Measurements from ENCODE around the gene KCNJ18. TPM values are rescaled to one million over a fixed set of nuclear protein-coding genes. Genes with fewer than 3 reads are reported as not detected.
"Not testable (repeated sequence)": the region's sequence is repeated elsewhere in the genome, so short reads cannot be mapped to it uniquely, and the experiment has no call there.

The KCNJ18 gene
- total RNA-seq, 1 donor from 2014 or later, result not detected

DNA sequence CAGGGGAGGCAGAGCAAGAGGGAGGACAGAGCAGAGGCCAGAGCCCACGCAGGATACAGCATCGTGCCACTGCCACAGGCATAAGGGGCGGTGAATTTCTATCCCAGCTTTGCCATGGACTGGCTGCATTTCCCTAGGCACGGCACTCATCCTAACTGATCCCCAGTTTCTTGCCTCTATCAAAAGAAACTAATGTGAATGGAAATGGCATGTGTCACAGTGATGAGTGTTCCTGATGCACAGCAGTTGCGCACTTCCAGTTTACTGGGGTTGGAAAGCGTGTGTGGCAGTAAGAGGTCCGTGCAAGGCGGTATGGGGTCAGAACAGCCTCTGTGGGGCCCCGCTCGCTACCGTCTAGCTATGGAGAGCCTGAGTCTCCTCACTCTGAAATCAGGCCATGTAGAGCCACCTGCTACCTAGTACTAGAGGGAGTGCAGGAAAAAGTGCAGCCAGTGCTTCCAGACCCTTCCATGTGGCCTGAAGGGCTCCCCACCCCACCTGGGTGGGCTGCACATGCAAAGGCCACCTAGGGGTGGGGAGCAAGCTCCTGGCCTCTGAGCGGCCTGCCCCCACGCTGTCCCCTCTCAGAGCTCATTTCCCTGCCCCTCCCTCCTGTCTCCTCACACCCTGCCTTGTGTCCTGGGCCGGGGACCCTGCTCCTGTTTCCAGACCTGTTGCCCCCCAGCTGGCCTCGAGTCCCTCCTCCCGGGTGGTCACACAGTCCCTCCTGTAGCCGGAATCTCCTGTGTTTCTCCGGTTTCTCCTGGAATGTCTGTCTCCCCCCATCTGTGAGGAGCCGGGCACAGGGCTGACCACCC, 5.0 kb upstream of the KCNJ18 start:
- no peaks in the 10 kb centered on the region for H3K36me3 ChIP-seq
- intact Hi-C loops (cut with DNase I), result loop anchor here (2.0 kb wide), 1 partner anchor 287 kb away; no protein-coding TSS in a partner anchor
- peak; percentile 23 for ATAC-seq

DNA sequence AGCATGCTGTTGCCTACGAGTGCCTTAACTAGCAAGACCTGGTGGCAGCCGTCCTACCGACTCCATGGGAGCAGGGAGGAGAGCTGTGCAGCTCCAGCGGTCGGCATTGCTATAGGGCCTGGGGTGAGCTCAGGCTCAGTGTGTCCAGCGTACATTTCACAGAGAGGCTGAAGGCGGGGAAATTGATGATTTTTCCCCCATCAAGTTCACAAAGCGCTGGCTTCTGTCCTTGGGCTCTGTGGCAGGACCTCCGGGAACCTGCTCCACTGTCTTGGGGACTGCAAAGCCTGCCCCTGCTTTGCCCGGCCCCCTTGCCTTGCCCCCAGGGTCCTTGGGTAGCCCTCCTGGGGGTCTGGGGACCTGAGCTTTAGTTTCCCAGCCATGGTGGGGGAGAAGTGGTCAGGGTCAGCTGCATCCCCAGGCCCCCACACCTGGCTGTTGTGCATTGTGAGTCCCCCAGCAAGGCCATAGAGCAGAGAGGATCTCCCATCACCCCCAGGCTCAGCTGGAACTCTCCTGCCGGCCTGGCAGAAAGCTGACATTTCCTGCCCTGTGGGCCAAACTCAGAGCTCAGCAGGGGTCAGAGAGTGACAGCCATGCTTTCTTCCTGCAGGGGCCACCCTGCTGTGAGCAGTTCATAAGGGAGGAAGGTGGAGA, 3.9 kb upstream of the KCNJ18 start:
- TF ChIP-seq, protein P1, sequence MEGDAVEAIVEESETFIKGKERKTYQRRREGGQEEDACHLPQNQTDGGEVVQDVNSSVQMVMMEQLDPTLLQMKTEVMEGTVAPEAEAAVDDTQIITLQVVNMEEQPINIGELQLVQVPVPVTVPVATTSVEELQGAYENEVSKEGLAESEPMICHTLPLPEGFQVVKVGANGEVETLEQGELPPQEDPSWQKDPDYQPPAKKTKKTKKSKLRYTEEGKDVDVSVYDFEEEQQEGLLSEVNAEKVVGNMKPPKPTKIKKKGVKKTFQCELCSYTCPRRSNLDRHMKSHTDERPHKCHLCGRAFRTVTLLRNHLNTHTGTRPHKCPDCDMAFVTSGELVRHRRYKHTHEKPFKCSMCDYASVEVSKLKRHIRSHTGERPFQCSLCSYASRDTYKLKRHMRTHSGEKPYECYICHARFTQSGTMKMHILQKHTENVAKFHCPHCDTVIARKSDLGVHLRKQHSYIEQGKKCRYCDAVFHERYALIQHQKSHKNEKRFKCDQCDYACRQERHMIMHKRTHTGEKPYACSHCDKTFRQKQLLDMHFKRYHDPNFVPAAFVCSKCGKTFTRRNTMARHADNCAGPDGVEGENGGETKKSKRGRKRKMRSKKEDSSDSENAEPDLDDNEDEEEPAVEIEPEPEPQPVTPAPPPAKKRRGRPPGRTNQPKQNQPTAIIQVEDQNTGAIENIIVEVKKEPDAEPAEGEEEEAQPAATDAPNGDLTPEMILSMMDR (IDR thresholded peaks at IDR 0.05), result no peak
- H3K4me3 ChIP-seq, result no peak overlapping the region
- intact Hi-C loops (cut with DNase I), result no loop called here
- H3K27ac ChIP-seq, result no peak overlapping the region
- DNase-seq, result no peak
- no peaks in the 10 kb centered on the region for H3K36me3 ChIP-seq
- no peaks in the 10 kb centered on the region for H3K4me1 ChIP-seq
- no peak for ATAC-seq
- no peaks in the 10 kb centered on the region for H3K27me3 ChIP-seq
- H3K9me3 ChIP-seq, result no peaks in the 10 kb centered on the region

More for the DNA sequence above, 5.0 kb upstream of the KCNJ18 start:
- H3K9me3 ChIP-seq, result no peaks in the 10 kb centered on the region
- no peaks in the 10 kb centered on the region for H3K4me1 ChIP-seq
- no peaks in the 10 kb centered on the region for H3K27me3 ChIP-seq
- TF ChIP-seq, protein P1 (IDR thresholded peaks at IDR 0.05), result no peak
- DNase-seq, result no peak
- H3K4me3 ChIP-seq, result no peak overlapping the region
- H3K27ac ChIP-seq, result no peak overlapping the region

DNA sequence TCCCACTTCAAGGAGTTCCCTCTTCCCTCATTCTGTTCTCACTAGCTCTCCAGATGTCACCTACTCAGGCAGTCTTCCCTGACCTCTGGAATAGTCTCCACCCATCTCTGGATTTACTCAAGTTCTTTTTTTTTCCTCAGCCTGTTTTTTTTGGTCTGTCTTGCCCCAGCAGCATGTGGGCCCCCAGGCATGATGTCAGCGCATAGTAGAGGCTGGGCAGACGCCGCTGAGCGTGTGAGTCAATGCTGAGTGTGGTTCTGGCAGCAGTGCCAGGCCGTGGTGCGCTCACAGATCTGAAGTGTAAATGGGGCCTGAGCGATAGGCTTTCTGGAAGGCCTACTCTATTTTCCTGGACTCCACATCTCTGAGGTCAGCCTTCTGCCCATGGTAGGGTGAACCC, 2.7 kb upstream of the KCNJ18 start:
- no peaks in the 10 kb centered on the region for H3K4me1 ChIP-seq
- no peaks in the 10 kb centered on the region for H3K27me3 ChIP-seq
- DNase-seq (no peak), ATAC-seq (no peak)
- intact Hi-C loops (cut with DNase I), result no loop called here
- TF ChIP-seq, protein P1 (IDR thresholded peaks at IDR 0.05), result no peak
- H3K36me3 ChIP-seq, result no peaks in the 10 kb centered on the region
- no peaks in the 10 kb centered on the region for H3K9me3 ChIP-seq
- H3K27ac ChIP-seq, result no peak overlapping the region
- H3K4me3 ChIP-seq, result no peak overlapping the region

DNA sequence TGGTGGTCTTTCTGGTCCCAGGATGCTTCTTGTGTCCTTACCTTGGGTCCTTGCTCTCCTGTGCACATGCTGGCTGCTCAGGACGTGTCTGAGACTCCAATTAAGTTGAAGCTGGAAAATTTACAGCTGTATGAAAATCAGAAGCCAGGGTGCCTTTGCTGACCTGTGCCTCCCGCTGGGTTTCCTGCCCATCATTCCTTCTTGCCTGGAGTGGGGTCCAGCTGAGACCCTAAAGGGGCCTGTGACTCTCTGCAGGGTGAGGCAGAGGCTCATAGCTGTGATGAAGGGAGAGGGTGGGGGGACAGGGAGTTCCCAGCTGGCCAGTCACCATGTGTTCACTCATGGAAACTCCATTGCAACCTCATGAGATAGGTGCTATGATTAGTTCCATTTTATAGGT, 1.5 kb upstream of the KCNJ18 start:
- ATAC-seq; intact Hi-C loops (cut with DNase I); H3K4me1 ChIP-seq; H3K9me3 ChIP-seq; DNase-seq; H3K4me3 ChIP-seq; H3K27ac ChIP-seq; H3K36me3 ChIP-seq; H3K27me3 ChIP-seq: not testable (repeated sequence)

DNA sequence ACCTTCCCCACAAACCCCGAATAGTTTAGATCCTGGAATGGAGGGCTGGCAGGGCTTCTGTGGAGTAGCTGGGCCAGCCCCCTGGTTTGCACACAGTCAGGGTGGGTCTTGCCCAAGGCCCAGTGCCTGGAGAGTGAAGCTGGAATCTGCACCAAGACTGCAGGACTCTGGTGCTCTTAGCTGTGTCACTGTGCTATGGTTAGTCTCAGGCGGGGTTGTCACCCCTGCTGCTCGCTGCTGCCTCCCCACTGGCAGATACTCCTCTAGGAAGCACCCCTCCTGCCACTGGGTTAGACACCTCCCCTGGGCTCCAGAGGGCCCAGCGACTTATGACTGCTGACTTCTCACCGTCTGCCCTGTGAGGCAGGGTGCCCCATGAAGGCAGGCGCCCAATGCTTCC, 842 bp upstream of the KCNJ18 start:
- DNase-seq, result peak; percentile 59
- H3K27ac ChIP-seq; intact Hi-C loops (cut with DNase I); H3K9me3 ChIP-seq; H3K4me3 ChIP-seq; H3K36me3 ChIP-seq; H3K27me3 ChIP-seq; H3K4me1 ChIP-seq; ATAC-seq: not testable (repeated sequence)

DNA sequence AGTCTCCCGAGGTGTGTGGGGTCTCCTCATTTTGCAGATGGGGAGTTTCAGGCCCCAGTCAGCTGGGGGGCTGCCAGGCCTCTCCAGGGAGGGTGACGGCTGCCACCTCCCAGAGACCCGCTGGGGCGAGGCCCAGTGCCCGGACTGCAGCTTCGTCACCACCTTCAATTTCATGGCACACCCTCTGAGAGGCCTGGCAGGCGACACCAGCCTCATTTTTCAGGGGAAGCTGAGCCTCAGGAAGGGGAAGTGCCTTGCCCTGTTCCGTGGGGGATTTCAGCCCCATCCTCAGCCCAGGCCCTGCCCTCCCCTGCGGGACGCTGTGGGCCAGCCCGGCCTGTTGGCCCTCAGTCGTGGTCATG, 362 bp downstream of the KCNJ18 start:
- ATAC-seq, result peak; percentile 7
- H3K27ac ChIP-seq; H3K9me3 ChIP-seq; intact Hi-C loops (cut with DNase I); H3K36me3 ChIP-seq; H3K27me3 ChIP-seq; H3K4me3 ChIP-seq; H3K4me1 ChIP-seq: not testable (repeated sequence)
- peak; percentile 62 for DNase-seq

DNA sequence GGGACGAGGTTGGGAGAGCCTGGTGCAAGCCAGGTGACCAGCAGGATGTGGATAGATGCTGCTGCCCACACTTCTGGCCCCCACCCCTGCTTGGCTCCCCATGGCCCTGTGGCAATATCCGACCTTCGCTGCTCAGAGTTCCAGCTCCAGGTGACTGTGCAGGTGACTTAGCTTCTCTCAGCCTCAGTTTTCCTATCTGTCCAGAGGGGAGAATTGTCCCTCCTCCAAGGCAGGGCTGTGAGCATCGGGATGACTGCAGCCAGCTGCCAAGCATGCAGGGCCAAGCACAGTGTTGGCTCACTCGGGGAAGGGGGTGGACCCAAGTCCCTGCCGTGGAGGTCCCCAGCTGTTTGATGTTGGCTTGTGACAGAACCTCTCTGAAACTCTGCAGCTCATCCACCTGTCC, 1.1 kb downstream of the KCNJ18 start:
- ATAC-seq; H3K4me3 ChIP-seq; H3K27me3 ChIP-seq; H3K27ac ChIP-seq; intact Hi-C loops (cut with DNase I); H3K4me1 ChIP-seq; H3K36me3 ChIP-seq; DNase-seq; H3K9me3 ChIP-seq: not testable (repeated sequence)

DNA sequence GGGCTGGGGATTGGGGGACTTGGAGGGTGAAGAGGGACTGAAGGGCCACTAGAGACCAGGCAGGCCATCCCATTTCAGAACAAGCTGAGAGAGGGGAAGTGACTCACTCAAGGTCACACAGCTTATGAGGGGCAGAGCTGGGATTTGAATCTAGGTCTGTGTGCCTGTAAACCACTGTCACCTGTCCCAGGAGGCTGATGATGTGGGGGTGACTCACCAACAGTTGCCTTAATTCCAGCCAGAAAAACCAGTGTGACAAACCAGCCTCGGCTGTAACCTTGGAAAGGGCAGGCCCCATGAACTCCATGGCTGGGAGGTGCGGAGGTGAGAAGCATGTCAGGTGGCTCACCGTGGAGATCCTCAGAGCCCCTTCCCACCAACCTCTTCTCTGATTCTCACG, 1.6 kb downstream of the KCNJ18 start:
- intact Hi-C loops (cut with DNase I); H3K4me1 ChIP-seq; ATAC-seq; H3K27ac ChIP-seq; H3K4me3 ChIP-seq; H3K9me3 ChIP-seq; H3K27me3 ChIP-seq; DNase-seq; H3K36me3 ChIP-seq: not testable (repeated sequence)

DNA sequence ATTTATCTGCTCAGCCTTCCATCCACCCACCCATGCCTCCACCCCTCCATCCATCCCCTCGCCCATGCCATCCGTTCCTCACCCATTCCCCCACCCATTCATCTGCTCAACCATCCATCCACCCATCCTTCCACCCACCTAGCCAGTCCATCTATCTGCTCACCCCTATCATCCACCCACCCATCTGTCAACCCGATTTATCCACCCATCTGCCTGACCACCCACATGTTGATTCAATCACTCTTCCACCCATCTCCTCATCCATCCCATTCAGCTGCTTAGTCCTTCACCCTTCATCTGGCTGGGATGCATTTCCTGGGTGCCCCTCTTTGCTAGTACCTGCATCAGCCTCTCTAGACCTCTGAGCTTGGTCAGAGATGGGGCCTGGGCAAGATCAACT, 3.9 kb downstream of the KCNJ18 start:
- DNase-seq; H3K27me3 ChIP-seq; H3K27ac ChIP-seq; intact Hi-C loops (cut with DNase I); H3K9me3 ChIP-seq; H3K4me1 ChIP-seq; H3K36me3 ChIP-seq; ATAC-seq; H3K4me3 ChIP-seq: not testable (repeated sequence)

DNA sequence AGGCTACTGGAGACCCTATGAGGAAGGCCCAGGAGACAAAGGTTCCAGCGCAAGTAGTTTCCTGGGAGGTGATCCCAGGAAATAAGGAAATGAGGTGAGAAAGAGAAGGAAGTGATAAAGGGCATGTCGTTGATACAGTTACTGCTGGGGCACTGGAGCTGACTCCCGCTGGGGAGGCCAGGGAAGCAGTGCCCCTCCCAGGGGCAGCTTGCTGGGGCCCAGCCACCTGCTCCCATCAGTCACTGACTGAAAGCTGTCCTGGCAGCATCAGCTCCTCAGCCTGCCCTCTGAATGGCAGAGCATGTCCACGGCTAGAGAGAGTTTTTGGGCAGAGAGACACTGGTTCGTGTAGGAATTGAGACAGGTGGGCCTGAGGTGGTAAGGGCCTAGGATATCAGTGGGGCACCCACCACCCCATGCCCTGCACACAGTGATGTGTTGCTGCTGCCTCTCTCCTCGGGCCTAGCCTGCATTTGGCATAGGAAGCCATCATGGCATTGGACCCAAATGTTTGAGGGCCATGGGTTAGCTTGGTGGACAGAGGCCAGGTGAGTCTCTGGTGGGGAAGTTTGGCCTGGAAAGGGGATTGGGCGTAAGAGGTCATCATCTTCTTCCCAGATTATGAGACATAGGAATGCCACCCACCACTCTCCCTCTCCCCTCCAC, 4.7 kb downstream of the KCNJ18 start:
- H3K4me3 ChIP-seq; H3K4me1 ChIP-seq; ATAC-seq; H3K27ac ChIP-seq; H3K9me3 ChIP-seq; H3K27me3 ChIP-seq; intact Hi-C loops (cut with DNase I); H3K36me3 ChIP-seq; DNase-seq: not testable (repeated sequence)

DNA sequence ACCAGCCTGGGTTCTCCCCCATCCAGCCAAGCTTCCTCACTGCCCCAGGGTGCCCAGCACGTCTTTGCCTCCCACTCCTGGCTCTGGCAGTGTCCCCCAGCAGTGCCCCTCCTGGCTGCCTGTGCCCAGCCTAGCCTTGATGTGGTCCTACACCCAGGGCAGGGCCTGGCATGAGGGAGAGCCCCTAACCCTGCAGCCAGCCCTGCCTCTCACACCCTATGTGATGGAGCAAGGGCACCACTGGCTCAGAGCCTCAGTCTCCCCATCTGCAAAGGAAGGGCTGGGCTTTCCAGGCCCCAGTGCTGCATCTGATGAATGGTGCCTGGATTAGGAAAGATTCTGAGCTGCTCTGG, 5.2 kb downstream of the KCNJ18 start:
- intact Hi-C loops (cut with DNase I), result not testable (repeated sequence)

More for the DNA sequence above, 5.2 kb downstream of the KCNJ18 start:
- H3K27ac ChIP-seq, H3K27me3 ChIP-seq, ATAC-seq, DNase-seq, H3K4me1 ChIP-seq, H3K4me3 ChIP-seq, H3K36me3 ChIP-seq, H3K9me3 ChIP-seq: not testable (repeated sequence)

Data from upper lobe of right lung (tissue), 1 donor.